ENCODE measurements around the gene RGL2.

The RGL2 gene

DNA sequence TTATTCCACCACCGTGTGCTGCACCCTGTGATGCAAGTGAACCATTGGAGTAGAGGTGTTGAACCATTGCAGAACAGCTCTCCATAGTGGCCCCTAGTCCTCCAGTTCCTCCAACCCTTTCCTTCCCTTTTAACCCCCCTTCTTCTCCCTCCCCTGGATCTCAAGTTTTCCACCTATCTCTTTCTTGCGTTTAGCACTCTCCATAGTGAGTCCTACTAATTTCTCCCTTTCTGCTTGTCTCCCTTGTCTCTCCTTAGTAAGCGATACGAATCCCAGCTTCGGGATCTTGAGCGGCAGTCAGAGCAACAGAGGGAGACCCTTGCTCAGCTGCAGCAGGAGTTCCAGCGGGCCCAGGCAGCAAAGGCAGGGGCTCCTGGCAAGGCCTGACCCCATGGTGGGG lies 8.3 kb downstream of the RGL2 start:
- Histone ChIP-seq H3K9me2 (replicated peaks; ENCODE audit: control insufficient read depth, low read length) (no peaks in the 10 kb centered on the region), H4K20me1 (ENCODE audit: control insufficient read depth, insufficient read depth, low read depth, low read length) (no peaks in the 10 kb centered on the region), H3K36me3 (ENCODE audit: control insufficient read depth, low read length) (peaks cover 72% of the 10 kb centered on the region), H3K4me2 (ENCODE audit: low read length) (peak overlapping the region; percentile 87), H3K4me1 (ENCODE audit: control insufficient read depth, low read length) (peaks cover 25% of the 10 kb centered on the region), H3K27ac (ENCODE audit: low read depth, low read length) (0 out of 2 replicates have a peak overlapping the region, but pooled peaks have one; percentile 35), H3K79me2 (ENCODE audit: control insufficient read depth, low read length) (peaks cover 55% of the 10 kb centered on the region), H3K27me3 (ENCODE audit: control insufficient read depth, low read length) (no peaks in the 10 kb centered on the region), H3K9me3 (ENCODE audit: control insufficient read depth, insufficient read depth, low read length) (no peaks in the 10 kb centered on the region), H3F3A (ENCODE audit: control insufficient read depth, insufficient read depth) (peaks cover 11% of the 10 kb centered on the region; the same call in 1 of the 2 replicates), H3K4me3 (ENCODE audit: low read length) (peak overlapping the region; percentile 93)
- TF ChIP-seq, protein P1, sequence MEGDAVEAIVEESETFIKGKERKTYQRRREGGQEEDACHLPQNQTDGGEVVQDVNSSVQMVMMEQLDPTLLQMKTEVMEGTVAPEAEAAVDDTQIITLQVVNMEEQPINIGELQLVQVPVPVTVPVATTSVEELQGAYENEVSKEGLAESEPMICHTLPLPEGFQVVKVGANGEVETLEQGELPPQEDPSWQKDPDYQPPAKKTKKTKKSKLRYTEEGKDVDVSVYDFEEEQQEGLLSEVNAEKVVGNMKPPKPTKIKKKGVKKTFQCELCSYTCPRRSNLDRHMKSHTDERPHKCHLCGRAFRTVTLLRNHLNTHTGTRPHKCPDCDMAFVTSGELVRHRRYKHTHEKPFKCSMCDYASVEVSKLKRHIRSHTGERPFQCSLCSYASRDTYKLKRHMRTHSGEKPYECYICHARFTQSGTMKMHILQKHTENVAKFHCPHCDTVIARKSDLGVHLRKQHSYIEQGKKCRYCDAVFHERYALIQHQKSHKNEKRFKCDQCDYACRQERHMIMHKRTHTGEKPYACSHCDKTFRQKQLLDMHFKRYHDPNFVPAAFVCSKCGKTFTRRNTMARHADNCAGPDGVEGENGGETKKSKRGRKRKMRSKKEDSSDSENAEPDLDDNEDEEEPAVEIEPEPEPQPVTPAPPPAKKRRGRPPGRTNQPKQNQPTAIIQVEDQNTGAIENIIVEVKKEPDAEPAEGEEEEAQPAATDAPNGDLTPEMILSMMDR (IDR thresholded peaks at IDR 0.05; ENCODE audit: low read depth, low read length, poor library complexity, severe bottlenecking): no peak
- no peak for TF ChIP-seq EZH2phosphoT487 (IDR thresholded peaks at IDR 0.05; ENCODE audit: borderline replicate concordance, low read length)

DNA sequence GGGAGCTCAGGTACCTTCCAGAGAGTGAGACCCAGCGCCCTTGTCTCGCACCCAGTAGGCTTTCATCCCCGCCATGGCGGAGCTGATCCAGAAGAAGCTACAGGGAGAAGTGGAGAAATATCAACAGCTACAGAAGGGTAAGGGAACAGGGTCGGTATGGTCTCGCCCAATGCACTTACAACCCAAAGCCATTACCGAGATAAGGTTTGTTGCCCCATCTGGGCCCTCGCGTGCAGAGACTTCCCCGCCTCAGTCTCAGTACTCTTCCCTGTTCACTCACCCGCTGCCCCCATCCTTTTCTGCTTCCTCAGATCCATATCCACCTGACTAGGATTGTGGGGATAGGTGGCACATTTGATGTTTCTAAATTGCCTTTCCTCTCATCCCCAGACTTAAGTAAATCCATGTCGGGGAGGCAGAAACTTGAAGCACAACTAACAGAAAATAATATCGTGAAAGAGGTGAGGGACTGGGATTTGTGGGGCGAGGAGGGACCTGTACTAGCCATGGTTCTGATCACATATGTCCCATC lies 8.9 kb downstream of the RGL2 start:
- no peak for TF ChIP-seq EZH2phosphoT487 (IDR thresholded peaks at IDR 0.05; ENCODE audit: borderline replicate concordance, low read length)
- TF ChIP-seq, protein P1 (IDR thresholded peaks at IDR 0.05; ENCODE audit: low read depth, low read length, poor library complexity, severe bottlenecking): no peak
- peaks cover 11% of the 10 kb centered on the region; the same call in 1 of the 2 replicates for H3F3A ChIP-seq (ENCODE audit: control insufficient read depth, insufficient read depth)
- H4K20me1 ChIP-seq (ENCODE audit: control insufficient read depth, insufficient read depth, low read depth, low read length): no peaks in the 10 kb centered on the region
- H3K36me3 ChIP-seq (ENCODE audit: control insufficient read depth, low read length): peaks cover 77% of the 10 kb centered on the region
- H3K27ac ChIP-seq (ENCODE audit: low read depth, low read length): peak overlapping the region; percentile 35
- no peaks in the 10 kb centered on the region for H3K9me3 ChIP-seq (ENCODE audit: control insufficient read depth, insufficient read depth, low read length)
- no peaks in the 10 kb centered on the region for H3K9me2 ChIP-seq (replicated peaks; ENCODE audit: control insufficient read depth, low read length)
- peaks cover 55% of the 10 kb centered on the region for H3K79me2 ChIP-seq (ENCODE audit: control insufficient read depth, low read length)
- peak overlapping the region; percentile 93 for H3K4me3 ChIP-seq (ENCODE audit: low read length)
- H3K4me2 ChIP-seq (ENCODE audit: low read length): peak overlapping the region; percentile 87
- no peaks in the 10 kb centered on the region for H3K27me3 ChIP-seq (ENCODE audit: control insufficient read depth, low read length)
- H3K4me1 ChIP-seq (ENCODE audit: control insufficient read depth, low read length): peaks cover 25% of the 10 kb centered on the region

DNA sequence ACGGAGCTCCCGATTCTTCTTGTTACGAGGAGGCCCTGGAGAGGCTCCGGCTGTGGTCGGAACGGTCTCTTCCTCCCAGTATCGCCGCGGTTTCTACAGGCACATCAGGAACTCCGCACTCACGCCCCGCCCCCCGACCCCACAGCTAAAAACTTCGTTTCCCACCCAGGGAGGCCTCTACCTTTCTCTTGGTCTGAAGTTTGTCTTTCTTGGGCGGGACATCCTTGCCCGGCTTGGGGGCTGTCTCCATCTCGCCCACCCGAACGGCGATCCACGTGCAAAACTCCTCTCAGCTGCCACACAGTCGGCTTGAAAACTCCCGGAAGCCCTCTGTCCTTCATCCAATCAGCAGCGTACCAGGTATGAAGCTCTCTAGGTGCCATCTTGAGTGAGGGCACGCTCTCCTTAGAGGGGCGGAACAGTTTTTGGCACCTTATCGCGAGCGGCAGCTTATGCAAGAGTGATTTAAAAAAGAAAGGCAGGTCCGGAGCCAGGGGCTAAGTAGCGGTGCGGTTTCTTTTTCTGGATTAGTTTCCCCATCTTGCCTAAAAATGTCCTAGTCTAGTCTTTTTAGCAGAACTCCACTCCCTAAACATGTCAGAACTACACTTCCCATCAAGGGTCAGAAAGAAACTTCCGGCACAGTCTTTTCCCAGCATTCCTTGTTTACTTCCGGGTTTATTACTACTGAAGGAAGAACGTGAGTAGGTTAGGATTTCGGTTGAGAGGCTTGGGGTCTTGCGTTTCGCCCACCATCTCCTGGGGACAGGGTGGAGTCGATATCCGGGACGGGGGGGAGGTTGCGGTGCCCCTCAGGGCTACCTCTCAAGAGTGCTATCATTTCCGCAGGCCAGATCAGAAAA lies 9.6 kb downstream of the RGL2 start, which contains the start of the genes PFDN6 and WDR46:
Gene PFDN6, plus strand, starts transcription at position 681 of the 863 bp plus-strand sequence. CDS start 256 bp downstream, outside the sequence.
Gene WDR46, minus strand, starts transcription at position 319 of the 863 bp plus-strand sequence. Its CDS starts 69 bp downstream, at position 250.
- Histone ChIP-seq H3K4me3 (ENCODE audit: low read length) (peak within 1 kb of the TSS; percentile 93), H3K36me3 (ENCODE audit: control insufficient read depth, low read length) (peaks cover 83% of the 10 kb centered on the region)

More for the DNA sequence above, 9.6 kb downstream of the RGL2 start, which contains the start of the genes PFDN6 and WDR46:
- peaks cover 25% of the 10 kb centered on the region for H3K4me1 ChIP-seq (ENCODE audit: control insufficient read depth, low read length)
- H3K79me2 ChIP-seq (ENCODE audit: control insufficient read depth, low read length): peaks cover 55% of the 10 kb centered on the region
- H3K9me3 ChIP-seq (ENCODE audit: control insufficient read depth, insufficient read depth, low read length): no peaks in the 10 kb centered on the region
- H3K4me2 ChIP-seq (ENCODE audit: low read length): peak within 1 kb of the TSS; percentile 87
- no peaks in the 10 kb centered on the region for H4K20me1 ChIP-seq (ENCODE audit: control insufficient read depth, insufficient read depth, low read depth, low read length)
- H3K27me3 ChIP-seq (ENCODE audit: control insufficient read depth, low read length): no peaks in the 10 kb centered on the region
- TF ChIP-seq, protein P1 (IDR thresholded peaks at IDR 0.05; ENCODE audit: low read depth, low read length, poor library complexity, severe bottlenecking): no peak
- no peak for TF ChIP-seq EZH2phosphoT487 (IDR thresholded peaks at IDR 0.05; ENCODE audit: borderline replicate concordance, low read length)
- H3K9me2 ChIP-seq (replicated peaks; ENCODE audit: control insufficient read depth, low read length): no peaks in the 10 kb centered on the region
- peaks cover 11% of the 10 kb centered on the region; the same call in 1 of the 2 replicates for H3F3A ChIP-seq (ENCODE audit: control insufficient read depth, insufficient read depth)
- H3K27ac ChIP-seq (ENCODE audit: low read depth, low read length): peak within 1 kb of the TSS; percentile 35

All from DOHH2 (cell line).